PC-3 (cell line): ENCODE measurements around the gene POTEM.
"Not testable (repeated sequence)": the region's sequence is repeated elsewhere in the genome, so short reads cannot be mapped to it uniquely, and the experiment has no call there.

Experiments used
- EZH2 ChIP-seq: fragments of 300-600 bp; sonication (generic); IDR thresholded peaks from one replicate; pipeline ENCODE4 v1.6.1; 2017; ENCODE audit warnings: antibody characterized with exemption, mild to moderate bottlenecking, low read length; ENCODE audit not compliant: unreplicated experiment
- EZH2phosphoT487 ChIP-seq: fragments of 300-600 bp; sonication (generic); IDR thresholded peaks from 2 replicates; pipeline ENCODE4 v1.6.1; 2018; ENCODE audit warnings: mild to moderate bottlenecking, antibody characterized with exemption, low read length, borderline replicate concordance
- TF ChIP-seq, protein P1 (sequence below): fragments of 300-600 bp; sonication (generic); conservative IDR thresholded peaks from 2 replicates; pipeline ENCODE4 v1.5.1; 2017; ENCODE audit warnings: antibody characterized with exemption, low read depth, mild to moderate bottlenecking, low read length

DNA sequence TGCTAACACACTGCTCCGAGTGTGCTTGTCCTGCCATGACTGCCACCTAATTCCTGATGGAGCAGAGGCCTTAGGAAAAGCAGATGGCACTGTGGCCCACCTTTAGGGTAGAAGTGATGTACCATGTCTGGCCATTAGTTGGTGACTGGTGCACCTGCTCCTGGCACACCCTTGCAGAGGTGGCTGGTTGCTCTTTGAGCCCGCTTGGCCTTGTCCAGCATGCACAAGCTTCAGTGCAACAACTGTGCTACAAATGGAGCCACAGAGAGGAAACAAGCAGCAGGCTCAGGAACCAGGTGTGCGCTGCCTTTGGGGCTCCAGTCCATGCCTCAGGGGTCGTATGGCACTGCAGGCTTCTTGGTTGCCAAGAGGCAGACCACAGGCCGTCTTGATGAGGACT is 44.5 kb downstream of the POTEM start:
- TF ChIP-seq, protein P1, sequence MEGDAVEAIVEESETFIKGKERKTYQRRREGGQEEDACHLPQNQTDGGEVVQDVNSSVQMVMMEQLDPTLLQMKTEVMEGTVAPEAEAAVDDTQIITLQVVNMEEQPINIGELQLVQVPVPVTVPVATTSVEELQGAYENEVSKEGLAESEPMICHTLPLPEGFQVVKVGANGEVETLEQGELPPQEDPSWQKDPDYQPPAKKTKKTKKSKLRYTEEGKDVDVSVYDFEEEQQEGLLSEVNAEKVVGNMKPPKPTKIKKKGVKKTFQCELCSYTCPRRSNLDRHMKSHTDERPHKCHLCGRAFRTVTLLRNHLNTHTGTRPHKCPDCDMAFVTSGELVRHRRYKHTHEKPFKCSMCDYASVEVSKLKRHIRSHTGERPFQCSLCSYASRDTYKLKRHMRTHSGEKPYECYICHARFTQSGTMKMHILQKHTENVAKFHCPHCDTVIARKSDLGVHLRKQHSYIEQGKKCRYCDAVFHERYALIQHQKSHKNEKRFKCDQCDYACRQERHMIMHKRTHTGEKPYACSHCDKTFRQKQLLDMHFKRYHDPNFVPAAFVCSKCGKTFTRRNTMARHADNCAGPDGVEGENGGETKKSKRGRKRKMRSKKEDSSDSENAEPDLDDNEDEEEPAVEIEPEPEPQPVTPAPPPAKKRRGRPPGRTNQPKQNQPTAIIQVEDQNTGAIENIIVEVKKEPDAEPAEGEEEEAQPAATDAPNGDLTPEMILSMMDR, result not testable (repeated sequence)
- TF ChIP-seq EZH2, EZH2phosphoT487: not testable (repeated sequence)
